UCSD-AML1 (cell line): ENCODE data around the gene FLNA.
"Not testable (repeated sequence)": the region's sequence is repeated elsewhere in the genome, so short reads cannot be mapped to it uniquely, and the experiment has no call there.

ENCODE experiments used
- DNase-seq: peaks from one replicate; lab custom pipeline; 2025; ENCODE audit not compliant: unreplicated experiment; lab: John Stamatoyannopoulos, UW

Gene FLNA

GRCh38 chrX:154343620-154344019, 30.8 kb downstream of the FLNA start:
- DNase-seq, result not testable (repeated sequence)

GRCh38 chrX:154343063-154343462, 31.4 kb downstream of the FLNA start:
- not testable (repeated sequence) for DNase-seq

GRCh38 chrX:154341399-154342298, 32.8 kb downstream of the FLNA start:
- not testable (repeated sequence) for DNase-seq

DNA sequence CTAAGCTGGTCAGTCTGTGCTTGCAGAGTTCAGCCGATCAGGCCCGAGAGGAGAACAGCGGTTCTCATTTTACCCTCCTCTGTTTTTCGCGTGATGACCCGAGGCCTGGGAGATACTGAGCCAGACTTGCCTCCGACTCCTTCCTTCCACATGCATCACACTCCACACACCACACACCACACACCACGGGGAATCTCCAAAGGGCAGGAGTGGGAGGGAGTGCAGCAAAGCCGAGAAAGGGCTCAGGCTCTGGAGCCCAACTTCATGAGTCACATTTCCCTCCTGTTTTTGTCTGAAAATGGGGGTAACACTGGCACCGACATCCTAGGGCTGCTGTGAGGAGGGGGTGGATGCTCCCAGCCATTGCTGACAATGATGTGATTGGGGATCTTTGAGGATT, 39.9 kb downstream of the FLNA start:
- no peak for DNase-seq

DNA sequence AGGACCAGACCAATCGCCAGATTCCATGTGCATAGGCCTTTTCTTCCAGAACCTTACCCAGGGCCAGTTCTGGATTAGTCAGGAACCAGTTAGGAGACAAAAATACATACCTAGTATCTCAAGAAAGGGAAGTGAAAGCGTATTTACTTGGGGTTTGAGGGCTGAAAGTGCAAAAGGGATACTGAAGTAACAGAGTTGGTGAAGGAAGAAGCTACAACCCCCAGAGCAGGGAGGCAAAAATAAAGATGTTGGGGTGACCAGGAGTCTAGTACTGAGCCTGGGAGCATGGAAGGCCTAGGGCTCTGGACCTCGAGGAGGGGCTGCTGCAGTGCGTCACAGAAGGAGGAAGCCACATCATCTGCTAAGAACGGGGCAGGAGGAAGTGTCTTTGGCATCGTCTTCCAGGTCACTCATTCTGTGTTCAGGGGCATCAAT, 40.6 kb downstream of the FLNA start:
- no peak for DNase-seq

DNA sequence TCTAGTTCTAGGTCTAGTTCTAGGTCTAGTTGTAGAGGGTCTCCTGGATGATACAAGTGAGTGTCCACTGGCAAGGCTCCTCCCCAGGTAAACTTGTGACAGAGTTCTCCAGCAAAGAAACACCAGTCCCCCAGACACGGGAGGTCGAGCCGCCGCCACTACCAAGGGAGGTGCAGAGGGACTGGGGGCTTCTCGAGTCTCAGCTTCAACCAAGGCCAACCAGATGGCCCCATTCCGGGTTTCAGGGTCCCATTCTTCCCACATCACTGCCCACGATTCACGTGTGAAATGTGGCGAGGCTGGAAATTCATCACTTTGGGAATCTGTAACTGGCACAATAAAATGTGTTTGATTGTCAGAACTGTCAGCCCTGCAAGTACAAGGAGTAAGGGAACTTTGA, 41.3 kb downstream of the FLNA start:
- DNase-seq, result no peak

GRCh38 chrX:154332561-154332960, 41.9 kb downstream of the FLNA start:
- DNase-seq, result no peak

GRCh38 chrX:154329294-154329693, 45.1 kb downstream of the FLNA start:
- no peak for DNase-seq

- no peak for DNase-seq
Measured at GRCh38 chrX:154328646-154329045, 45.8 kb downstream of the FLNA start.

- no peak for DNase-seq
Measured at GRCh38 chrX:154327038-154327820, 47.2 kb downstream of the FLNA start.

GRCh38 chrX:154325541-154325940, 48.9 kb downstream of the FLNA start:
- no peak for DNase-seq

GRCh38 chrX:154323537-154323936, 50.9 kb downstream of the FLNA start:
- no peak for DNase-seq

DNA sequence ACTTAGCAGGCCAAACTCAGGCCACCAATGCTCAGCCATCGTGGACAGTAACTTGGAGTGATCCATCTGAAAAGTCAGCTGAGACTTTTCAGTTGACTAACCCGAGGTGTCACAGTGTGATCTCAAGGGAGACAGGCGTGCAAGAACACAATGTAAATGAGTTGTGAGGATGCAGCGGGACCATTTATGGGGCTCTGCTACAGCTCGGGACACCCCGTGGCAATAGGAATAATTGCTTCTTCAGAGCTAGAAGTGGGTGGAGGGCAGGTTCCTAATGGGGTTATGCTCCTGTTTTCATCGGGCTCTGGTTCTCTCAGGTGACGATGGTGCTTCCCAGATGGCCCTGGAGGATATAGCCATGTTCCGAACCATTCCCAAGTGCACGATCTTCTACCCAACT, 51.5 kb downstream of the FLNA start:
- DNase-seq, result no peak

DNA sequence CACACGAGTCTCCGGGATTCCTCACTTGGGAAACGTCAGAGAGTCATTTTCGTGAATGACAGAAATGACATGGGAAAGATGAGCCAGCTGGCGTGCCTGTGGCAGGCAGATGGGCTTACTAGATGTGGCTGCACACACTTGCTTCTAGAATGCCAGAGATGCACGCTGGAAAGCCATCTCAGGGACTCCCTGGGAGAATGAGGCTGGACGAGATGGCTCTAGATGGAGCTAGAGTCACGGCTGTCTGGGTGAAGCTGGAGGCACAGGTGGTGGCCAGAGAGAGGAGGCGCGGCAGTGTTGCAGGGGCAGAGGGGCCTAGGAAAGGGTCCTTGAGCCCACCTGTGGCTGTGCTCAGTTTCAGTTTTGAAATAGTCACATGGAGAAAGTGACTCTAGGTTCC, 52.8 kb downstream of the FLNA start:
- no peak for DNase-seq

GRCh38 chrX:154321152-154321551, 53.3 kb downstream of the FLNA start:
- no peak for DNase-seq

DNA sequence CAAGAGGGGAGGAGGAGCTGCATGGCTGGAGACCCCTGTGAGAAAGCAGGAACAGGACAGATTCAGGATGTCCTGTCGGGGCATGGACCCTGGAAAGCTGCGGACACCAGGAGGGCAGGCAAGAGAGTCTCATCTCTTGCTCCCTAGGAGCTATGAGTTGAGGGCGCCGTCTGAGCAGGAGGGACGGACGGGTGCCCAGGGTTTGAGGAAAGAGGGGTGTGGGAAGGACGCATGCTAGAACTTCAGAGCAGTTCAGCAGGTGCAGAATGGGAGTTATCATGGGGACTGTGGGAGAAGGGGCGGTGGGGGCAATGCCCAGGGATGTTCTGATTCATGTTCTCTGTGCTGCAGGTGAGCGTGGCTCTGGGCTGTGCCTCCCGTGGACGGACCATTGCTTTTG, 54.0 kb downstream of the FLNA start:
- no peak for DNase-seq

DNA sequence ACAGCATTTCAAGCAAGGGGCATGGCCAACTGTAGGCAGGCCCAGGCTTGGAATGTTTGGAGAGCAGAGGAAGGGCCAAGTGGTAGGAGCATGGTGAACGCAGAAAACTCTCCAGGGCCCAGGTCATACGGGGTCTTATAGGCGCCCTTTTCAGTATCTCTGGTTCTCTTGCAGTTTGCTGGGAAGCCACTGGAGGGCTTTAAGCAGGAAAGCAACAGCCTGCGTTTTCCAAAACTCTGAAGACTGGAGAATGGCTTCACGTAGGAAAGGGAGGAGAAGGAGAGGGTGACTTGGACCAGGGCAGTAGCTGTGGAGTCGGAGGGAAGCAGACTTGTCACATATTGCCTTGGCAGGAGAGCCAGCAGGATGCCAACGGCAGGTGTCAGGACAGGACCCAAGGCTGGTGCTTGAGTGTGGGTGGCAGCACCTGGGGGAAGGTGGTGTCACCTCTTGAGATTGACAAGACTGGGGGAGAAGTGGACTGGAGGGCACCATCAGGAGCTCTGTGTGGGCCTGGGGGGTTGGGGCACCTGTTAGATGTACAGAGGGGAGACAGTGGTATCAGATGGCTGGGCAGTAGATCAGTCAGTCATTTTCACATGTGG, 56.9 kb downstream of the FLNA start:
- no peak for DNase-seq

- DNase-seq, result no peak
Measured at GRCh38 chrX:154315416-154315815, 59.0 kb downstream of the FLNA start.

DNA sequence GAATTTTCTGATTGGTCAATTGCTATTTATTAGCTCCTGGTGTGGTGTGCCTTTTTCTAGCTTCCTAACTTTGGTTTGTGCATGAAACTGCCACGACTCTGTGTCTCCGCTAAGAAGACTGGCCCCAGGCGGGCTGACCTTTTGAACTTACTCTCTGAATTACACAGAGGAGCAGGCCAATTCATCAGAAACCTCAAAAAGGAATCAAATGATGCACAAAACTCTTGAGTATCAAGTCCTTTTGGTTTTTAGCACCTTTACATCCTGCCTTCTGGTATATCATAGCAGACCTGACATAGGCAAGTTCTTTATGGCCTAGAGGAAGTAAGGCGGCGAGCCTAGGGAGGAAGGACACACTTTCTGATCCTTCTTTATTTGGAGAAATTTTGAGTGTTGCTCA, 61.3 kb downstream of the FLNA start:
- no peak for DNase-seq

DNA sequence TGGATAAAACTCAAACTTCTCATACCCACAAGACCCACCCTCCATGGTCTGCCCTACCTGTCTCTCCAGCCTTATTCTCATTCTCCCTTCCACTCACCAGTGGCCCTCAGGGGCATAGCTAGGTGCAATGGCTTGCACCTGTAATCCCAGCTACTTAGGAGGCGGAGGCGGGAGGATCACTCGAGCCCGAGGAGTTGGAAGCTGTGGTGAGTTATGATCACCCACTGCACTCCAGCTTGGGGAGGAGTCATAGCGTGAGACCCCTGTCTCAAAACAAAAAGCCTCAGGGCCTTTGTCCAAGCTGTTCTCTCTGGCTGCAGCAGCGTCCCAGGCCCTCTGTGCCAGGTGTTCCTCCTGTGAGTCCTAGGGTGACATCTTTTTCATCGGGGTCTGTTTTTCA, 62.3 kb downstream of the FLNA start:
- DNase-seq, result no peak

DNA sequence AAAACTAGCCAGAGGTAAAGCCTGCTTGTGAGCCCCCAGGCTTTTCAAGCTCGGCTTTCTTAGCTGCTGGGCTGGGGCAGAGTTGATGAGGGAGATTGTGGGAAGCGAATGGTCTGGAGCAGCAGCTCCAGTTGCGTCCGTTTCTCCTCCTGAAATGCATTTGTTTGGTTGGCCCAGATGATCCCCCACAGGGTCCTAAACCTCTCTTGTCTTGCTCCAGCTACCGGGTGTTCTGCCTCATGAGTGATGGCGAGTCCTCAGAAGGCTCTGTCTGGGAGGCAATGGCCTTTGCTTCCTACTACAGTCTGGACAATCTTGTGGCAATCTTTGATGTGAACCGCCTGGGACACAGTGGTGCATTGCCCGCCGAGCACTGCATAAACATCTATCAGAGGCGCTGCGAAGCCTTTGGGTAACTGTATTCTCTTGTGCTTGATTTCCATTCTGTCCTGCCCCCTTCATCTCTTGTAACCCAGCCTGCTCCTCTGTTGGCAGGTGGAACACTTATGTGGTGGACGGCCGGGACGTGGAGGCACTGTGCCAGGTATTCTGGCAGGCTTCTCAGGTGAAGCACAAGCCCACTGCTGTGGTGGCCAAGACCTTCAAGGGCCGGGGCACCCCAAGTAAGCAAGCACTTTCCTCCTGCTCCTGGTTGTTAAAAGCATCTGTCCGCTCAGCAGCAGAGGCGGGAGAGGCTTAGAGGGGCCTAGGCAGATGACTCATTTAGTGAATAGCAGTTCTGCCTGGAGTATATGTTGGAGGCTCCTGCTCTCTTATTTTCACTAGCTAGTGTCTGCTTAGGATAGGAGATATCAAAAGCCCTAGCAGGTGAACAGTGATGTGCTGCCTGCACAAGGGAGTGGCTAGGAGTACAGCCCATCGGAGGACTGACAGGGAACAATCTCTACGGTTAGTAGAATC, 63.6 kb downstream of the FLNA start:
- DNase-seq, result no peak
